OCI-LY7 (cell line): ENCODE data around the gene NEUROD2. TPM values are rescaled to one million over a fixed set of nuclear protein-coding genes. Genes with fewer than 3 reads are reported as not detected.

Experiments
- BruUV-seq: library from RNA; stranded (reverse); fragments of 400-500 nt; replicated peaks from 2 replicates; lab custom pipeline; 2021; lab: Mats Ljungman, UMichigan
- CTCF ChIA-PET: fragments of 300-600 bp; sonication (Branson Sonifier 250); formaldehyde crosslinking; loops from one replicate; lab custom pipeline; 2022; ENCODE audit warnings: antibody characterized with exemption; ENCODE audit not compliant: unreplicated experiment; lab: Charles Lee
- POLR2A ChIA-PET: fragments of 300-600 bp; sonication (Branson Sonifier 250); formaldehyde crosslinking; loops from one replicate; lab custom pipeline; 2022; ENCODE audit warnings: antibody characterized with exemption; lab: Charles Lee
- DNase-seq: peaks from one replicate; pipeline ENCODE4 v3.0.0-alpha.2; 2015; ENCODE audit warnings: low spot score
- H2AFZ ChIP-seq: fragments of 200-600 bp; sonication (generic), shearing (Covaris generic); 2 replicates; pipeline ENCODE4 v1.6.1; 2014; ENCODE audit warnings: mild to moderate bottlenecking, antibody characterized with exemption, low read length, moderate library complexity
- H3K27ac ChIP-seq: fragments of 200-600 bp; sonication (generic); 2 replicates; pipeline ENCODE4 v1.5.1; 2014; ENCODE audit warnings: mixed run types, low read depth, mild to moderate bottlenecking, moderate library complexity, low read length, inconsistent platforms; ENCODE audit not compliant: poor library complexity, severe bottlenecking
- H3K36me3 ChIP-seq: fragments of 200-600 bp; sonication (generic); 2 replicates; pipeline ENCODE4 v1.6.1; 2014; ENCODE audit warnings: mild to moderate bottlenecking, antibody characterized with exemption, low read length, moderate library complexity, mixed read lengths; ENCODE audit not compliant: insufficient read depth
- H3K4me1 ChIP-seq: fragments of 200-600 bp; sonication (generic); 2 replicates; pipeline ENCODE4 v1.5.1; 2014; ENCODE audit warnings: mild to moderate bottlenecking, low read length; ENCODE audit not compliant: insufficient read depth, poor library complexity, severe bottlenecking
- H3K4me2 ChIP-seq: fragments of 200-600 bp; sonication (generic); 2 replicates; pipeline ENCODE4 v1.6.1; 2014; ENCODE audit warnings: mild to moderate bottlenecking, low read length
- H3K4me3 ChIP-seq: fragments of 200-600 bp; sonication (generic); 2 replicates; pipeline ENCODE4 v1.5.1; 2014; ENCODE audit warnings: mild to moderate bottlenecking, low read depth, low read length; ENCODE audit not compliant: poor library complexity, severe bottlenecking
- H3K79me2 ChIP-seq: fragments of 200-600 bp; sonication (generic); 2 replicates; pipeline ENCODE4 v1.6.1; 2016; ENCODE audit warnings: low read depth, mild to moderate bottlenecking, low read length, moderate library complexity, mixed read lengths; ENCODE audit not compliant: insufficient read depth
- H3K9me2 ChIP-seq: fragments of 200-600 bp; sonication (generic); 2 replicates; pipeline ENCODE4 v1.6.1; 2016; ENCODE audit warnings: mild to moderate bottlenecking, low read length, mixed read lengths; ENCODE audit not compliant: insufficient read depth
- H3K9me3 ChIP-seq: fragments of 200-600 bp; sonication (generic); 2 replicates; pipeline ENCODE4 v1.6.1; 2014; ENCODE audit warnings: mild to moderate bottlenecking, mixed run types, low read length, mixed read lengths
- H4K20me1 ChIP-seq: fragments of 200-600 bp; sonication (generic); 2 replicates; pipeline ENCODE4 v1.6.1; 2014; ENCODE audit warnings: mild to moderate bottlenecking, antibody characterized with exemption, low read length, moderate library complexity, mixed read lengths; ENCODE audit not compliant: insufficient read depth
- EZH2phosphoT487 ChIP-seq: fragments of 200-600 bp; sonication (generic); IDR thresholded peaks from 2 replicates; pipeline ENCODE4 v1.6.1; 2018; ENCODE audit warnings: low read depth, borderline replicate concordance, mild to moderate bottlenecking, mixed run types, antibody characterized with exemption, low read length, moderate library complexity, mixed read lengths
- intact Hi-C: fragments of 100-400 bp; cut with micrococcal nuclease; formaldehyde crosslinking; loops from one replicate; pipeline ENCODE4 v1.10.0; 2022; ENCODE audit not compliant: unreplicated experiment
- total RNA-seq, 2 experiments: library from RNA; depleted of rRNA in 1 of 2; stranded (reverse); fragments of >200 nt in 1 of 2; shearing (Covaris generic) in 1 of 2; gene quantifications; 2 replicates each; pipeline ENCODE4 v1.2.3, GENCODE V29; 2014 to 2022
- TF ChIP-seq, protein P1 (sequence below): fragments of 200-600 bp; sonication (generic); conservative IDR thresholded peaks from 2 replicates; pipeline ENCODE4 v1.5.1; 2014; ENCODE audit warnings: mild to moderate bottlenecking, antibody characterized with exemption, low read length, moderate library complexity, mixed read lengths

NEUROD2 gene
- total RNA-seq, 2 experiments from 2014 or later = not detected

DNA sequence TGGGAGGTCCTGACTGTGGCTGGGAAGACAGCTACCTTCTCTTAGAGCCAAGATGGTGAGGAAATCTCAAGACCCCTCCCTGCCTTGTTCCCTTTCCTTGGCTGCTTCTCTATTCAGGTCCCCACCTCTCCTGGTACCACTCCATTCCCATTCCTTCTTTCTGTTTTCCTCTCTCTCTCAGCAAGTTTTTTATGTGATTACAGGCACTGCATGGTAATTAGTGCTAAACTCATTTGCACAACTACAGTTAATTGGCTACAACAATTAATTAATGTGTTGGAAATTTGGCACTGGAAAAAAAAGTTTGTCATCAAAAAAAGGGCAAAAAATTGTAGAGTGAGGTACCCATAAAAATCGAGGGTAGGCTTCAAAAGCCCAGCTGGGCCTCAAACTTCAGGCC is 45.3 kb downstream of the NEUROD2 start:
- Histone ChIP-seq H3K4me1 (no peaks in the 10 kb centered on the region), H3K27ac (no peak overlapping the region), H3K9me2 (no peaks in the 10 kb centered on the region), H3K9me3 (no peaks in the 10 kb centered on the region), H4K20me1 (no peaks in the 10 kb centered on the region), H2AFZ (no peak overlapping the region), H3K79me2 (no peaks in the 10 kb centered on the region), H3K36me3 (peaks cover 12% of the 10 kb centered on the region; the same call in 1 of the 2 replicates), H3K4me2 (no peak overlapping the region), H3K4me3 (no peak overlapping the region)
- POLR2A ChIA-PET = interaction anchor here (0.7 kb wide), 1 partner anchor 16 kb away, joined by 7 read pairs; no protein-coding TSS in a partner anchor
- TF ChIP-seq, protein P1, sequence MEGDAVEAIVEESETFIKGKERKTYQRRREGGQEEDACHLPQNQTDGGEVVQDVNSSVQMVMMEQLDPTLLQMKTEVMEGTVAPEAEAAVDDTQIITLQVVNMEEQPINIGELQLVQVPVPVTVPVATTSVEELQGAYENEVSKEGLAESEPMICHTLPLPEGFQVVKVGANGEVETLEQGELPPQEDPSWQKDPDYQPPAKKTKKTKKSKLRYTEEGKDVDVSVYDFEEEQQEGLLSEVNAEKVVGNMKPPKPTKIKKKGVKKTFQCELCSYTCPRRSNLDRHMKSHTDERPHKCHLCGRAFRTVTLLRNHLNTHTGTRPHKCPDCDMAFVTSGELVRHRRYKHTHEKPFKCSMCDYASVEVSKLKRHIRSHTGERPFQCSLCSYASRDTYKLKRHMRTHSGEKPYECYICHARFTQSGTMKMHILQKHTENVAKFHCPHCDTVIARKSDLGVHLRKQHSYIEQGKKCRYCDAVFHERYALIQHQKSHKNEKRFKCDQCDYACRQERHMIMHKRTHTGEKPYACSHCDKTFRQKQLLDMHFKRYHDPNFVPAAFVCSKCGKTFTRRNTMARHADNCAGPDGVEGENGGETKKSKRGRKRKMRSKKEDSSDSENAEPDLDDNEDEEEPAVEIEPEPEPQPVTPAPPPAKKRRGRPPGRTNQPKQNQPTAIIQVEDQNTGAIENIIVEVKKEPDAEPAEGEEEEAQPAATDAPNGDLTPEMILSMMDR = no peak
- TF ChIP-seq EZH2phosphoT487 = no peak
- CTCF ChIA-PET = no interaction called here
- intact Hi-C loops = no loop called here
- no TSS peak for BruUV-seq
- no peak for DNase-seq

DNA sequence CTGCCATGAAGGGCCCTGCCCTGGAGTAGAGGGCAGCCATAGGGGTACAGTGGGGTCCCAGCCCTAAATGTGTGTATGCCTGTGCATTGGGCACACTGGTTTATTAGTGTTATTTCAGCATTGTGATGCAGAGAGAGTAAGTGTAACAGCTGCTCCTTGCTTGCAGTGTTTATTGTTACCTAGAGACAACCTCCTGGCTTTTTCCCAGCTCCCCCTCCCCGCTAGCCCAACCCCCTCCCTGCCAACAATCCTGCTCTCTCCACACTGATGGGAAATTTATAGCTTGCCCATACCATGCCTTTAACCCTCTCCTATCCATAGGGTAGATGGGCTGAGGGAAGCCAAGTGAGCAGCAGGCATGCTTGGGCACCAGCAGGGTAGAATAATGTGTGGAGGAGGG is 51.3 kb downstream of the NEUROD2 start:
- H3K4me1 ChIP-seq = no peaks in the 10 kb centered on the region
- H3K4me2 ChIP-seq = no peak overlapping the region
- peaks cover 19% of the 10 kb centered on the region; the same call in 1 of the 2 replicates for H3K36me3 ChIP-seq
- no peak for DNase-seq
- H3K79me2 ChIP-seq = no peaks in the 10 kb centered on the region
- no peak overlapping the region for H3K27ac ChIP-seq
- ChIA-PET CTCF (interaction anchor here (0.6 kb wide), 1 partner anchor 236 kb away, joined by 4 read pairs; no protein-coding TSS in a partner anchor), POLR2A (no interaction called here)
- H3K9me2 ChIP-seq = no peaks in the 10 kb centered on the region
- BruUV-seq = no TSS peak
- no peaks in the 10 kb centered on the region for H4K20me1 ChIP-seq
- H3K9me3 ChIP-seq = no peaks in the 10 kb centered on the region
- TF ChIP-seq EZH2phosphoT487 = no peak
- TF ChIP-seq, protein P1 = no peak
- no peak overlapping the region for H2AFZ ChIP-seq
- H3K4me3 ChIP-seq = no peak overlapping the region
- intact Hi-C loops = no loop called here

DNA sequence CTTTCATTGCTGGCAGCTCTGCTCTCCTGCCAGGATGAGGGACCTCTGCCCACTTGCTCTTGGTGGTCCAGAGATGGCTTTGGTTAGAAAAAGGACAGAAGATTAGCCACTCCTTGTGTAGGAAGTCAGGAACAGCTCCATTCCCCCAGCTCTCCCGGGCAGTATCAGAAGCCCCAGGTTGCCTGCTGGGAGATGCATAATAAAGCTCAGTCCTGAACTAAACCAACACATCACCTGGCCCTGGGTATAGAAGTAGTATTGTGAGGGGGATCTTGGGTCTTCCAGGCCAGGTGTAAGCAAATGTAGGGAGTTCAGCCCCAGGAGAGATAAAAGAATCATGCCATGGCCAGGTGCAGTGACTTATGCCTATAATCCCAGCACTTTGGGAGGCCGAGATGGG is 52.4 kb downstream of the NEUROD2 start:
- CTCF ChIA-PET = no interaction called here
- no peaks in the 10 kb centered on the region for H3K79me2 ChIP-seq
- no peak overlapping the region for H3K4me3 ChIP-seq
- no peaks in the 10 kb centered on the region for H3K9me3 ChIP-seq
- DNase-seq = no peak
- H3K4me2 ChIP-seq = no peak overlapping the region
- H4K20me1 ChIP-seq = no peaks in the 10 kb centered on the region
- POLR2A ChIA-PET = interaction anchor here (0.6 kb wide), 1 partner anchor 677 kb away, joined by 4 read pairs; no protein-coding TSS in a partner anchor
- intact Hi-C loops = no loop called here
- no peak overlapping the region for H3K27ac ChIP-seq
- H3K9me2 ChIP-seq = no peaks in the 10 kb centered on the region
- H3K4me1 ChIP-seq = peaks cover 7% of the 10 kb centered on the region
- TF ChIP-seq, protein P1 = no peak
- TF ChIP-seq EZH2phosphoT487 = no peak
- no TSS peak for BruUV-seq
- H3K36me3 ChIP-seq = peaks cover 25% of the 10 kb centered on the region; the same call in 1 of the 2 replicates
- no peak overlapping the region for H2AFZ ChIP-seq
